Stimulated activated naive CD4-positive, alpha-beta T cell treated with Interleukin-2 at 50 U/mL for 16 hours (primary cell): Measurements from ENCODE around the gene DOCK2.
"Not testable (repeated sequence)": the region's sequence is repeated elsewhere in the genome, so short reads cannot be mapped to it uniquely, and the experiment has no call there.

Experiments used
- DNase-seq: peaks from one replicate; lab custom pipeline; 2025; lab: John Stamatoyannopoulos, UW

Gene DOCK2

DNA sequence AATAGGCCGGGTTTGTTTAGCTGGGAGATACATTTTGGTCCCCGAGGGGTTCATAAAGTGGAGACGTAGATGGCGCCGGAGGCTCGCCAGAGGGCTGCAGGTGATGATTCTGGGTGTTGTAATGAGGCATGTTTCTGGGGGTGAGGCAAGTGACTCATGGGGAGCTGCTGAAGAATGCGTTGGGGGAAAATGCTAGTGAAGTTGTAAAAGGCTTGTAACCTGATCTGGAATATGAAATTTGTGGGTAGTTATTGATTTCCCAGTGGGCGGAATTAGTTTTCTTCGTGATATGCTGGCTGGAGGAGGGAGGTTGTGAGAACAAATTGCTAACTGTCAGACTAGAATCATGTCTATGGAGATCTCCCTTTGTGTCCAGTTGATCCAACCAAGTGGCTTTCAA is 158.3 kb downstream of the DOCK2 start:
- DNase-seq, result no peak

DNA sequence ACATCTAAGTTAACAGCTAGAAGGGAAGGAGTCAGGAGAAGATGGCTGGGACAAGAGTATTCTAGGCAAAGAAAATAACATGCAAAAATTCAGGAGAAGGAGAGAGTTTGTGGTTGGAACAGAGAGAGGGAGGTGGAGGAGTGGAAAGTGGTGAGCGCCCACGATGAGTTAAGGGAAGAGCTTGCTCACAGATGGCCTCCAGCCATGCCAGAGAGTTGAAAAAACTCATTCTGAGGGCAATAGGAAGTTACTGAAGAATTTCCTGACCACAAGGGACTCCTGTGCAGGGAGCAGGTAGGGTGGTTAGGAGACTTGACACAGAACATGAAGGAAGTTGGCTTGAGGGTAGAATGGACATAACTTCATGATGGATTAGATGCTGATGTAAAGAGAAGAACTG is 159.7 kb downstream of the DOCK2 start:
- no peak for DNase-seq

DNA sequence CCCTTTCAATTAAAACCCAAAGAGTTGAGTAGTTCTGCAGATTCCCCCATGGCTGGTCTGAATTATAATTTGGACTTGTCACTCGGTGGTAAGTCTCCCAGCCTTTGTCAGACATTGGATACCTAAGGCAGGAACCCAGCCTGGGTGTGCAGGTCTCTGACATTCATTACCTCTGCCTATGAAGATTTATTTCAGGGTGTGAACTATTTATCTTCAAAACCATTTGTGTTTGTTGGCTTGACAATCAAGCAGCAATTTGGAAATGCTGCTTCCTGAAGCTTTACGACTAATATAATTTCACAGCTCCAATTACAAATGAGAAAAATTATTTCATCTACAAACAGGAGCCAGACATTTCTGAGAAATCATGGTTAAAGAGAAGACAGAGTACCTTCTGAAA is 160.5 kb downstream of the DOCK2 start:
- no peak for DNase-seq

DNA sequence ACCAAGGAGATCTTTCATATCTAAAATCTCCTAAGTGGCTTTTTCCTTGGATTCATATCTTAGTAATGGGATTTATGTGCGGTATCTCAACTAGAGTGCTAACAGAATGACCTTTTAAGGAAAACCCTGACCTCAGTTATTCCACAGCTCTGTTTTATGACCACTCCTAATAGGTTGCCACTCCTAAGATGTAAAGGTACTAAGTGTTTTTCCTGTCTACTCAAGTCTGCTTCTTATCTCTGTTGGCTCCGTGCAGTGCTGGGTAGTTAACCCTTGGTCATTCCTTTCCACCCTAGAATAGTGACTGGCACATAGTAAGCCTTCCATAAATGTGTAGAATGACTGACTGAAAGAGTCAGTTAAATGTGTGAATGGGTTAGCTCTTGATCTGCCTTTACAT is 161.4 kb downstream of the DOCK2 start:
- no peak for DNase-seq

DNA sequence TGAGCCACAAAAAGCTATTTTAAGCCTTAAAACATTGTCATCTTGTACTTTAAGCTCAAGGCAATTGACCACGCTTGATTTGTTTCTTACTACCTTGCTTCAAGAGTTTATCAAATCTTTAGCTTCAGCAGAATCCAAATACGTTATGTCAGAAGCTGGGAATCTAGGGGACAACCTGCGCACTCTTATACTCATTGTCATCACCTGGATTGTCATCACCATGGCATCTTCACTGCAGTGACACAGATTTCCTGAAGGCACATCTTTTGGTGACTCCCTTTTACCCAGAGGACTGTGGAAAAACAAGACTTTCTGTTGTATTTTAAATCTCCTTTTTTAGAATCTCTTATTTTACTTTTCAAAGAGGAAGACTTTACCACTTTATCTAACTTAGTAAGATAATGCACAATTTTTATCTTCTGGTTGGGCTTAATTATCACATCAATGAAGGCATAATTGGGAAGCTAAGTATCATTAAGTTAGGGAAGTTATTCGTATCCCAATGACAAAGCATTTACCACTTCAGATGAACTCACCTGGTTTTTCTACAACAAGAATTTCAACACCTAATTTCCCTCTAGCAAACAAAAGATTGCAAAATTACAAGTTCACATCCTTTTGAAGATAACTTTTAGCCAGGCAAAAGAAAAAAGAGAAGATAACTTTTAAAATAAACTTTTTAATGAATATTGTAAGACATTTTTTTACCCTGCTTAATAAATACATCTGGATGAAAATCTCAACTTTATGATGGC is 162.0 kb downstream of the DOCK2 start:
- DNase-seq, result no peak

DNA sequence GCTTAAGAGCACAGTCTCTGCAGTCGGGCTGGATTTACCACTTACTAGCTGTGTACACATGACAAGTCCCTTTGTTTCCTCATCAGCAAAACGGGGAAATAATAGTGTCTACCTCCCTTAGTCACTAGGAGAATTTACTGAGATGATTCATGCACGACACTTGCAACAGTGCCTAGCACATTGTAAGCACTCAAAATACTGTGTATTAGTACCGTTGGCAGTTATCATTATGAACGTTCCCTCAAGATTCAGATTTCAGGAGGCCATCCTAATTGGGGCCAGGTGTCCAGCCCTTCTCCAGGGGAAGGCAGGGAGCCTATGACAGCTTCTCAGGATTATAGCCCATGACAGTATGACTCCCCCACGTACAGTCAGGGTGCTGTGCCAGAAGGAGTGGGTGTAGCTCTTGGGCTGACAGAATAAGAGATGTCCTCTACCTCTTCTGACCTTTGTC is 164.3 kb downstream of the DOCK2 start:
- no peak for DNase-seq

DNA sequence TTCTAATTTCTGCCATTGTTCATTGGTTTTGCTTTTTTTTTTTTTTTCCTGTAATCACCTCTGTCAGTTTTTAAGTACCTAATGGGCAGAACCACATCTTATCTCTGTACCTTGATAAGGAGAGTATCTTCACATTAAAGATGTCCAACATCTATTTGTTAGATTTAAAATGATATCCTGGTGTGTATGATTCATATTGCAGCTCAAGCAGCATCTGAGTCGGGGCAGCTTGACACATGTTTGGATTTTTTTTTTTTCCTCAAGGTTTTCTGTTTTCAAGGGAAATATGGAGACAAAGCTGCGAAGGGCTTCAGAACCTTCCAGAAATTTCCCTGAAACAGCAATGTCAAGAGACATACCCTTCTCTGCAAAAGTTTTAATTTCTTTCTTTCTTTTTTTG is 164.7 kb downstream of the DOCK2 start:
- no peak for DNase-seq

DNA sequence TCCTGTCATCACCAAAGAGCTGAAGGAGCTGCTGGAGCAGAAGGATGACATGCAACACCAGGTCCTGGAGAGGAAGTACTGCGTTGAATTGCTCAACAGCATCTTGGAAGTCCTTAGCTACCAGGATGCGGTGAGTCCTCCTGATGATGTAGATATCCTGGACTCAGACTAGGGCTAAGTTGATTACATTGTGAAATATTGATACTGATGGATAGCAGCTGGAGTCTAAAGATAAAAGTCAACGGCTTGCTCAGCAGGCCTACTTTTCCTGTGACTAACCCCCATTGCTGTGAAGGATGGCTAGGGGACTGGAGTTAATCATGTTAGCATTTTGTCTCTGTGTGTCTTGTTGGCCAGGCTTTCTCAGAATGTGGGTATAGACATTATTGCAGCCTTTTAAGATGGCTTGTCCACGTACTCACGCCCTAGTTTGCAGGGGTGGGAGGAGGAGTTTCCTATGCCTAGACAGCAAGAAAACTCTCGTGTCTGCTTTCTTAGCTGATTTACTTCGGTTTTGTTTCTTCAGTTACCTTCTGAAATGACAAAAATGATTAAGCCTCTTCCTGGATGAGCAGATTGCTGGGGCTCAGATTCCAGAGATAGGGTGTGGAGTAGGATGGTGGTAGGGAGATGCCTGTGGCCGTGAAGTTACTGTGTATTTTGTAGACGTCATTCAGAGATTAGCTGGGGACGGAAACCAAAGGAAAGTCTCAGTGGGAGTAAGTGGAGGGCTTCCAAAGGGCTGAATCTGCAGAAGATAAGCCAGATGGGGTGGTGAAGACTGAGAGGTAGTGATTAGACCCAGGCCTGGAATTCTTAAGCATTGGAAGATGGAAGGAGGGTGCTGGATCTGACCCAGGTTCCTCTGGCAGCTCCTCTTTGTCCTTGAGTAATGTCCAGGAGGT is 166.3 kb downstream of the DOCK2 start:
- DNase-seq, result no peak

DNA sequence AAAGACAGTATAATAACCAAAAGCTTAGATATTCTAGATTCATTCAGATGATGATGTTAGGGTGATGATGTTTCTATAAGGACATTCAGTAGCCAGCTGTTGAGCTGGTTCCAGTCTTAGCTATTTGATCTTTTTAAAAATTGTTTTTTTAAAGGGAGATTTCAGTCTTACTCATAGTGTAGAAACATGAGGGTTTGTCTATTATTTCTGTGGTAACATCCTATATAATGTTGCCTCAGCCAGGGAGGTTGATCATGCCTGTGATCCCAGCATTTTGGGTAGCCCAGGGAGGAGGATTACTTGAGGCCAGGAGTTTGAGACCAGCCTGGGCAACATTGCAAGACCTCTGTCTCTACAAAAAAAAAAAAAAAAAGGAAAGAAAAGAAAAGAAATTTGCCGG is 167.8 kb downstream of the DOCK2 start:
- DNase-seq, result no peak

DNA sequence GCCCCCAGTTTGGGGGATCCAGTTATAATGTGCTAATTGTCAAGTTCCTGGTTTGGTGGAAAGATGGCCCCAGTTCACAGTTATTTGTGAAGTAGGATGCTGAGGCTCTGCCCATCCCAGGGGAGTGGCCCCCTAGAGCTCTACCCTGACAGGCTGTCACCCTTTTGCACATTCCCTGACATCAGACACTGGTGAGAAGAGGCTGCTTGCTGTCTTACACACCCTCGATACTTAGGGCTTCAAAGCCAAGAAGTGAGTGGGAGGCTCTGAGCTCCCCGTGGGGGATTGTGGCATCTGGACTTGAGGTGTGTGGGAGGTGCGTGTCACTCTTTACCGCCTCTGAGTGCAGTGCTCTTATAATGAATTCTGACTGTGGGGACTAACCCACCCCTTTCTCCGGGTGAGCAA is 168.5 kb downstream of the DOCK2 start:
- DNase-seq, result peak; percentile 58

DNA sequence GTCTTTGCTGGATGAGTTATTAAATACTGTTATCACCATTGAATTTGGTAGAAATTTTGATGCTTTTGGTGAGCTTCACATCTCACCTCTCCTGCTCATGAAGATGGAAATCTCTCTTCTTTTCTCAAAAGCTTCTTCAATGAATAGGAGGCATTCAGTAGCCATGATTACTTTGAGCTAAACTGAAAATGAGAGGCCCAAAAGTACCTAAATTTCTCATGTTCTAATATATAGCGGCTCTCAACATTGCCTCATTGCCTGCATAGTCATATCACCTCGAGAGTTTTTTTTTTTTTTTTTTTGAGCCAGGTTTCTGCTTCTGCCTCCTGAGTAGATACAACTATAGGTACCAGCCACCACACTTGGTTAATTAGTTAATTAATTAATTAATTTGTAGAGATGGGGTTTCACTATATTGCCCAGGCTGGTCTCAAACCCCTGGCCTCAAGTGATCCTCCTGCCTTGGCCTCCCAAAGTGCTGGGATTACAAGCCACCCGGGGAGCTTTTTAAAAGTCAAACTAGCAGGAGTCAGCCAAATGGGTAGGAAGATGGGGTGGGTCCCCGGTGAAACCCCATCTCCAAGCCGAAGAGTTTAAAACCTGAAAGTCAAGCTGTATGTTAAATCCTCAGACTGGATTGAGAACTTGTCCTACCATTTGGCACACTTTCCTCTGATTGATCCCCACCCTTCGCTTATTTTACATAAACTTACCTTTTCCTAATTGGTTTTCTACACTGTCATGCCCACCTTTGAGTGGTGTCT is 169.0 kb downstream of the DOCK2 start:
- no peak for DNase-seq

DNA sequence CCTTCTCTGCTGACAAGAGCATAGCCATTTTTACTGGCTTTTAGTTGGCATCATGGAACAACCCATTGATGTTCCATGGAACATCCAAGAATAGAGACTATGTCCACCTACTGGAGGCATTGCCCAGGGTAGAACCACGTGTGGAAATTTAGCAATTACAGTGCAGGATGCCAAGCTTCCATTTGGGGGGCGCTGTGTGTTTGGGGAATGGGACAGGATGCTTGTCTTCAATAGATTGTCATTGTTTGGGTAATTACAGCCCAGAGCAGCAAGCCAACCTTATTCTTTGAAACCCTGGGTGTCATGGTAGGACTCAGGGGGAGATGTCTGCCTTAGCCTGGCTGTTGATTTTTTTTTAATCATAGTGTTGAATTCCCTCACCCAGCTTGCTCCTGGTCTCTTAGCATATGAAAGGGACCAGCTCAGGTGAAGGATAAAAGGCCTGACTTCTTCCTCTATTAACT is 171.1 kb downstream of the DOCK2 start:
- no peak for DNase-seq

DNA sequence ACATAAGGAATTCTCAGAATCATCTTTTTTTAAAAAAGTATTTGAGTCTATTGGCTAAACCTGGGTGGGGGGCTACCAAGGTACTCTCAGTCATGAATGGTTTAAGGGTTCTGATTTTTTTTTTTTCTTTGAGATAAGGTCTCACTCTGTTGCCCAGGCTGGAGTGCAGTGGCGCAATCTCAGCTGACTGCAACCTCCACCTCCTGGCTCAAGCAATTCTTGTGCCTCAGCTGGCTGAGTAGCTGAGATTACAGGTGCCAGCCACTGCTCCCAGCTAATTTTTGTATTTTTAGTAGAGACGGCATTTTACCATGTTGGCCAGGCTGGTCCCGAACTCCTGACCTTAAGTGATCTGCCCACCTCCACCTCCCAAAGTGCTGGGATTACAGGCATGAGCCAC is 171.8 kb downstream of the DOCK2 start:
- not testable (repeated sequence) for DNase-seq

DNA sequence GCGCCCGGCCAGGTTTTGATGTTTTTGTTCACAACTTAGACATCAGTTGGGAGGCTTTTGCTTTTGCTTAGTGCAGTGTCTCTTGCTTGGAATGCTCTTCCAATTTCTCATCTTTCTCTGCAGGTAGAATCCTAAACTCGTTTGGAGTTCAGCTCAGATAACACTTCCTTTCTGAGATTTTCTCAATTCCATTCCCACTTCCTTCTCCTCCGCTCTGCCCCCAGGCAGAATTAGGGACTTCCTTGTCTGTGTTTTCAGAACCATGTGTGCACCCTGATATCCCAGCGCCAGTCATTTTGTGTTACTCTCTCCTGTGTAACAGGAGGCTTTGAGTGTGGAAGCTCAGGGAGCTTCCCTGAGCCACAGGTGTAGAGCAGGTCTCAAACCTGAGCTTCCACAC is 172.2 kb downstream of the DOCK2 start:
- DNase-seq, result no peak

DNA sequence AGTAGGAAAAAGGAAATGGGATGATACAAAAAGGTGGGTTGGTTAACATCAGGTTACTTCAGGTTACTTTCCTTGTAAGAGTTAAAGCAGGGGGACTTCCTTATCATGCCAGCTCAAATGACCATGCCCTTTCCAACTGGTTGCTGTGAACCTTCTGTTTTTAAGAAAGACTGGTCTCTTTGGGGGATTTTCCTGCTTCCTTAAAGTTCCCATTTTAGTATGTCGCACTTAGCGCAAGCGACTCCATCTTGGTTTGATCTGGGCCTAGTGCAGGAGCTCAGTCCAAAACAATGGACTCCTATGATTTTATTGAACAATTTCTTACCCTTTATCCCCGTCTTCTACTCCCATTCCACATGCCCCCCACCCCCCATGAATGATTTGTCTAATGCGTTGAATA is 173.4 kb downstream of the DOCK2 start:
- DNase-seq, result no peak

DNA sequence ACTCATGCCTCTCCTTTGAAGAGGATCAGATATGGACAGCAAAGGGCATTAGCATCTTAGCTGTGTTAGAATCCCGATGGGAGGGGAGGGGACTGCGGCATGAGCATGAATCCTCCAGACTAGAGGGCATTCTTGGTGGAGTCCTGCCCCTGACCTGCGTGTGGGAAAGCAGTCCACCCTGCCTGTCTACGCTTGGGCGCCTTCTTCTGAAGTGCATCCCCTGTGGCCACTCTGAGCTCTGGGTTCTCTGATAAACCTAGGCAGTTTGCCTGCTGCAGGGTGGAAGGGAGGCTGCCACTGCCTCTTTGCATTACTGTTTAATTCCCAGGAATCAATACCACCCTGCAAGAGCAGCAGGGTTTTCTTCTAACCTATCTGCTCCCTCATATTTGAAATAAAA is 173.9 kb downstream of the DOCK2 start:
- no peak for DNase-seq

DNA sequence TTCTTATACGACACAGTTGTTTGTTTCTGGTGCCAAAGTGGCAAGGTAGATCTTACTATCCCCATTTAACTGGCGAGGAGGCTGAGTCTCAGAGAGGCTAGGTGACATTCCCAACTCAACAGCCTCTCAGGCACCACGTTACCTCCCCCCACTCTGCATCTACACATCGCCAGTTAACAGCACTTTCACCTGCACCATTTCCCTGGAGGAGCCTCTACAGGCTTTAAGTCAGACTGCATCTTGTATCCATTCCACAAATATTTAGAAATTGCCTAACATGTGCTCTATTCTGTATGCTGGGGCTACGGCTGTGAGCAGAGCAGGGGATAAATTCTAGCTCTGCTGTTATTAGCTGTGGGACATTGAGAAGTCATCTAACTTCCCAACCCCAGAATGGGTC is 174.6 kb downstream of the DOCK2 start:
- DNase-seq, result no peak

DNA sequence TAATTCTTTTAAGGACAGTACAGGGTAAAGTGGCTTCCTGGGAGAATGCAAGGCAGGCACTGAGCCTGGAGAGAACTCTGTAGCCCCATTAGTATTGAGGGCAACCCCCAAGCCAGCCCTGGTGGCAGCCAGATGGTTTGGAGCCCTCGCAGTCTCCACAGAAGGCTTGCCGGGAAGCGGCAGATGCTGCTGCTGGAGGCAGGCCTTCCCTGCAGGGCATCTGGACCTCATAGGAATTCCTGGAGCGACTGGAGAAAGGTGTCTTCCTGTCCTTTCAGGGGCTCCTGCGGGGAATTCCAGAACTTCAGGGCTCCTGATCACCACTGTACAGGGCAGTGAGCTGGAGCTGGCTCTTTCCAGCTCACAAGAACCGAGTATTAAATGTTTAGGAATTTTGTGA is 175.7 kb downstream of the DOCK2 start:
- no peak for DNase-seq

DNA sequence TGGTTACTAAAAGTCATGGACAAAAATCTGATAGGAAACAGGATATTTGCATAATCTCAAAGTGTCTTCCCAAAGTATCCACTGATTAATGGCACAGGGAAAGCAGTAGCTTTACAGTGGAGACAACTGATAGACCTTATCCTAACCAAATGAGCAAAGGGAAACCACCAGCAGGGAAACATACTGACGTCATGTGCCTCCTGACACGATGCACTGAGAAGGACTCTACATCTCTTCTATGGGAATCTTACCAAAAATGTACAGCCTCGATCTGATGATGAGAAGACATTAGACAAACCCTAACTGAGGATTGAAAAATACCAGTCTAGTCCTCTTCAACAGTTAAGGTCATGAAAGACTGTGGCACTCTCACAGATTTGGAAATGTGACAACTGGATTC is 177.0 kb downstream of the DOCK2 start:
- no peak for DNase-seq

DNA sequence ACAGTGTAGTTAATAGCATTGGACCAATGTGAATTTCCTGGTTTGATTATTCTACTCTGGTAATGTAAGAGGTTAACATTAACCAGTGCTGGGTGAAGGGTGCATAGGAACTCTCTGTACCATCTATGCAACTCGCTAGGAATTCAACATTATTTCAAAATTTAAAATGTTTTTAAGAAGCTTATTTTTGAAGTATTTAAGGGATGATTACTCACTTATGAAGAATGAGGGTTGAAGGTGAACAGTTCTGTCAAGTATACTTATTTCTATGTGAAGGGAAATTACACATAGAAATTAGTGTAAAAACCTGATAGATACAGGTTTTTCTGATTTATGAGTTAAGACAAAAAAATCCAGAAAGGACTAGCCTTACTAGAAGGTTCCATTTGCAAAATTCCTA is 177.4 kb downstream of the DOCK2 start:
- DNase-seq, result no peak

DNA sequence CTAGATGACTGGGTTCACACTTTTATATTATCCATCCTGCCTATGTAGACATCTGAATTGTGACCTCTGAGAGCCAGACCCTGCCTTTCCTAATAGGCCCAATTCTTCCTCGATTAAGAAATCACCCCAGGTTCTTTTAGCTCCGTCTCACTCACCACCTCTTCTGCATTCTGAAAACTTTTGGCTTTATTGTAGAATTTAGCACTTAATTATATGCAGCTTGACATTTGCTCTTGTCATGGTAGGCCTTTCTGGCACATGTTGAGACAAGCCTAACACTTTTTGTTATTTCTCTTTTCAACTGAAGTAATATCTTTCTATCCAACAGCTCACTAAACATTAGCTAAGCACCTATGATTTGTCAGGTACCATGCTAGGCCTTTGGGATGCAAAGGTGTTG is 180.0 kb downstream of the DOCK2 start:
- DNase-seq, result no peak

DNA sequence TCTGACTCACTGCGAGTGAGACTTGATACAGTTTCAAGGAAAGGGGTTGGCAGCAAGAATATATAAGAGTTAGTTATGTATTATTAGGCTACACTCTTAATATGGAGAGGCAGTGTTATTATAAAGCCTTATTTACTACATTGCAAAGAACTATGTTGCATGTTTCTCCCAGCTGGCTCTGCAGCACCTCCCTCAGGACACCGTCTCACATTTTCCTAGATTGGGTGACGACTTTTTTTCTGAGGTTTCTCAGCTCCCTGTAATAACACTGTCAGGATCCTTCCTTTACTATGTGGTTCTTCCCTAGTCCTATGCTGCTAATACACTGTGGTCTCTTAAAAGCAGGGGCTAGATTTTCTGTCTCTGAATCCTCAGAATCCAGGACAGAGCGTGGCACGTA is 189.5 kb downstream of the DOCK2 start:
- DNase-seq, result no peak

DNA sequence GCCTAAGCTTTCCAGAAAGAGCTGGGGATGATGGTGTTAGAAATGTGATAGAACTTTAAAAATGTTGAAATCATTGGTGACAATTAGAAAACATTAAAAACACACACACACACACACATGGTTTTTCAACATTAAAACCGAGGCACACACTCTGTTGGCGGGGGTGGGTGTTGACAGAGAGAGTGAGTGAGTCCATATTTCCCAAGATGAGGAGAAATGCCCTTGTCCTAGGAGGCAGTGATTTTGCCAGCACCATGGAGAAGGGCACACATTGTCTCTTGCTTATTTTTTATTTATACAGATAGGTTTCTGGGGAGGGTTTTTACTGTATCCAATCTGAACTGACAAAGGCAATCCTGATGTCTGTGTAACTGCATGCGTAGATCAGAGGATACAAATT is 190.7 kb downstream of the DOCK2 start:
- no peak for DNase-seq
